HepG2 (cell line): Measurements from ENCODE around the gene ENHO. TPM values are rescaled to one million over a fixed set of nuclear protein-coding genes. Genes with fewer than 3 reads are reported as not detected.
A peak's percentile ranks its signal among the peaks of the same experiment; 100 is the strongest.

Source experiments
- ATF5 ChIP-seq: sonication (generic); formaldehyde crosslinking; IDR thresholded peaks from 2 replicates; pipeline ENCODE4 v1.4.0; 2020; ENCODE audit warnings: mild to moderate bottlenecking, low read depth, missing genetic modification reagents
- CEBPG ChIP-seq: IDR thresholded peaks from 2 replicates; pipeline ENCODE4 v1.6.1; 2016
- DNMT3B ChIP-seq: conservative IDR thresholded peaks from 2 replicates; pipeline ENCODE4 v1.6.1; 2016; ENCODE audit warnings: missing biosample characterization, control low read depth
- LBX2 ChIP-seq: sonication (generic); formaldehyde crosslinking; IDR thresholded peaks from 2 replicates; pipeline ENCODE4 v1.5.0; 2020; ENCODE audit warnings: missing genetic modification reagents, mild to moderate bottlenecking, borderline replicate concordance
- NR2F1 ChIP-seq, 2 experiments: fragments of 450-650 bp in 1 of 2; formaldehyde crosslinking in 1 of 2; IDR thresholded peaks; 2 replicates each; pipeline versions ENCODE4 v1.5.0 to v1.6.1; 2016 to 2020; ENCODE audit warnings: mild to moderate bottlenecking in 1 of 2, missing compliant biosample characterization in 1 of 2, missing genetic modification reagents in 1 of 2, moderate library complexity in 1 of 2
- PATZ1 ChIP-seq: sonication (generic); formaldehyde crosslinking; IDR thresholded peaks from 2 replicates; pipeline ENCODE4 v1.4.0; 2020; ENCODE audit warnings: missing genetic modification reagents
- RBFOX2 ChIP-seq: fragments of 200-400 bp; formaldehyde crosslinking; IDR thresholded peaks from 2 replicates; pipeline ENCODE4 v1.6.1; 2017; ENCODE audit warnings: low read depth, mild to moderate bottlenecking, low read length
- SAFB2 ChIP-seq: sonication (generic); formaldehyde crosslinking; IDR thresholded peaks from 2 replicates; pipeline ENCODE4 v1.5.1; 2020; ENCODE audit warnings: missing genetic modification reagents, low read depth, mild to moderate bottlenecking, borderline replicate concordance
- SIN3B ChIP-seq: fragments of 150-350 bp; IDR thresholded peaks from 2 replicates; pipeline ENCODE4 v1.6.1; 2014; ENCODE audit warnings: low read length
- TCF12 ChIP-seq, 2 experiments: fragments of 450-650 bp in 1 of 2; sonication (generic) in 1 of 2; formaldehyde crosslinking in 1 of 2; IDR thresholded peaks; 2 replicates each; pipeline versions ENCODE4 v1.6.1 to v1.8.0; 2017 to 2022; ENCODE audit warnings: antibody characterized with exemption in 1 of 2, mild to moderate bottlenecking in 1 of 2, missing genetic modification reagents in 1 of 2, moderate library complexity in 1 of 2
- ZBTB14 ChIP-seq: sonication (generic); formaldehyde crosslinking; IDR thresholded peaks from 2 replicates; pipeline ENCODE4 v1.4.0; 2020; ENCODE audit warnings: missing genetic modification reagents
- ZHX2 ChIP-seq, 2 experiments: sonication (generic) in 1 of 2; formaldehyde crosslinking in 1 of 2; IDR thresholded peaks; 2 replicates each; pipeline versions ENCODE4 v1.6.1 to v1.9.0; 2014 to 2022; ENCODE audit warnings: antibody characterized with exemption in 1 of 2, borderline replicate concordance in 1 of 2, inconsistent platforms in 1 of 2, low read depth in 1 of 2, missing genetic modification reagents in 1 of 2
- ZNF263 ChIP-seq: sonication (generic); formaldehyde crosslinking; IDR thresholded peaks from 2 replicates; pipeline ENCODE4 v1.4.0; 2020; ENCODE audit warnings: missing genetic modification reagents
- ZNF282 ChIP-seq: fragments of 450-650 bp; IDR thresholded peaks from 2 replicates; pipeline ENCODE4 v1.6.1; 2018; ENCODE audit not compliant: partially characterized antibody
- ZNF30 ChIP-seq: sonication (generic); formaldehyde crosslinking; IDR thresholded peaks from 2 replicates; pipeline ENCODE4 v1.5.0; 2020; ENCODE audit warnings: mild to moderate bottlenecking, missing genetic modification reagents
- ZNF550 ChIP-seq: sonication (generic); formaldehyde crosslinking; IDR thresholded peaks from 2 replicates; pipeline ENCODE4 v1.4.0; 2020; ENCODE audit warnings: mild to moderate bottlenecking, missing genetic modification reagents, borderline replicate concordance
- polyA plus RNA-seq, 8 experiments: library from polyadenylated mRNA; depleted of rRNA in 3 of 8; stranded (reverse) in 7 of 8; unstranded in 1 of 8; fragments of >200 nt; fragmentation: Illumina TruSeq in 4 of 8; extraction: Trizol in 4 of 8; gene quantifications; 2 replicates each; pipeline versions ENCODE4 v1.2.1 to v1.2.3, GENCODE V29; 2011 to 2016; ENCODE audit warnings: low read depth in 4 of 8, missing spikeins in 1 of 8, mixed read lengths in 1 of 8; ENCODE audit not compliant: insufficient read depth in 1 of 8
- total RNA-seq, 5 experiments: library from RNA; depleted of rRNA; stranded (reverse); fragments of >200 nt; fragmentation: Illumina TruSeq; extraction: Trizol; gene quantifications; 2 replicates each; pipeline ENCODE4 v1.2.3, GENCODE V29; 2016; ENCODE audit warnings: low read depth in 1 of 5

Gene ENHO
- total and polyA plus RNA-seq, 2 of the 13 experiments (the other 11 are each of a cell fraction or from before 2014, with no cell fraction given) = 0.08 to 0.60 TPM

- no peak for TF ChIP-seq ZHX2 (IDR thresholded peaks at IDR 0.05; ENCODE audit: low read depth)
- no peak for TF ChIP-seq ZHX2 (CRISPR knock-in tag; IDR thresholded peaks at IDR 0.05; ENCODE audit: borderline replicate concordance)
- peak; percentile 92 for TF ChIP-seq PATZ1 (CRISPR knock-in tag)
- TF ChIP-seq ATF5 (CRISPR knock-in tag) = no peak
- TF ChIP-seq ZNF550 (CRISPR knock-in tag) = no peak
- no peak for TF ChIP-seq SAFB2 (CRISPR knock-in tag)
- no peak for TF ChIP-seq RBFOX2
- no peak for TF ChIP-seq LBX2 (CRISPR knock-in tag)
- no peak for TF ChIP-seq ZNF263 (CRISPR knock-in tag)
- no peak for TF ChIP-seq DNMT3B (CRISPR knock-in tag)
- 0 out of 2 replicates have a peak, but pooled peaks have one; percentile 20 for TF ChIP-seq CEBPG (CRISPR knock-in tag)
- no peak for TF ChIP-seq ZNF30 (CRISPR knock-in tag)
- TF ChIP-seq ZNF282 = no peak
- no peak for TF ChIP-seq TCF12 (IDR thresholded peaks at IDR 0.05)
- no peak for TF ChIP-seq TCF12 (CRISPR knock-in tag; IDR thresholded peaks at IDR 0.05)
- no peak for TF ChIP-seq SIN3B
- no peak for TF ChIP-seq NR2F1 (CRISPR knock-in tag; IDR thresholded peaks at IDR 0.05)
- no peak for TF ChIP-seq ZBTB14 (CRISPR knock-in tag)
Observed at GRCh38 chr9:34559624-34560455, 37.0 kb upstream of the ENHO start (continued).
